ENCODE results near the gene GRIFIN.

GRCh38 chr7:2497500-2498336 lies 21.5 kb upstream of the GRIFIN start:
- TF ChIP-seq, protein P1, sequence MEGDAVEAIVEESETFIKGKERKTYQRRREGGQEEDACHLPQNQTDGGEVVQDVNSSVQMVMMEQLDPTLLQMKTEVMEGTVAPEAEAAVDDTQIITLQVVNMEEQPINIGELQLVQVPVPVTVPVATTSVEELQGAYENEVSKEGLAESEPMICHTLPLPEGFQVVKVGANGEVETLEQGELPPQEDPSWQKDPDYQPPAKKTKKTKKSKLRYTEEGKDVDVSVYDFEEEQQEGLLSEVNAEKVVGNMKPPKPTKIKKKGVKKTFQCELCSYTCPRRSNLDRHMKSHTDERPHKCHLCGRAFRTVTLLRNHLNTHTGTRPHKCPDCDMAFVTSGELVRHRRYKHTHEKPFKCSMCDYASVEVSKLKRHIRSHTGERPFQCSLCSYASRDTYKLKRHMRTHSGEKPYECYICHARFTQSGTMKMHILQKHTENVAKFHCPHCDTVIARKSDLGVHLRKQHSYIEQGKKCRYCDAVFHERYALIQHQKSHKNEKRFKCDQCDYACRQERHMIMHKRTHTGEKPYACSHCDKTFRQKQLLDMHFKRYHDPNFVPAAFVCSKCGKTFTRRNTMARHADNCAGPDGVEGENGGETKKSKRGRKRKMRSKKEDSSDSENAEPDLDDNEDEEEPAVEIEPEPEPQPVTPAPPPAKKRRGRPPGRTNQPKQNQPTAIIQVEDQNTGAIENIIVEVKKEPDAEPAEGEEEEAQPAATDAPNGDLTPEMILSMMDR (IDR thresholded peaks at IDR 0.05): no peak
- no peak for TF ChIP-seq EZH2 (IDR thresholded peaks at IDR 0.05; ENCODE audit: borderline replicate concordance, insufficient read depth, low read depth, low read length, poor library complexity, severe bottlenecking)
